ENCODE data around the gene ANXA2.
"Not testable (repeated sequence)": the region's sequence is repeated elsewhere in the genome, so short reads cannot be mapped to it uniquely, and the experiment has no call there.

ANXA2 gene

DNA sequence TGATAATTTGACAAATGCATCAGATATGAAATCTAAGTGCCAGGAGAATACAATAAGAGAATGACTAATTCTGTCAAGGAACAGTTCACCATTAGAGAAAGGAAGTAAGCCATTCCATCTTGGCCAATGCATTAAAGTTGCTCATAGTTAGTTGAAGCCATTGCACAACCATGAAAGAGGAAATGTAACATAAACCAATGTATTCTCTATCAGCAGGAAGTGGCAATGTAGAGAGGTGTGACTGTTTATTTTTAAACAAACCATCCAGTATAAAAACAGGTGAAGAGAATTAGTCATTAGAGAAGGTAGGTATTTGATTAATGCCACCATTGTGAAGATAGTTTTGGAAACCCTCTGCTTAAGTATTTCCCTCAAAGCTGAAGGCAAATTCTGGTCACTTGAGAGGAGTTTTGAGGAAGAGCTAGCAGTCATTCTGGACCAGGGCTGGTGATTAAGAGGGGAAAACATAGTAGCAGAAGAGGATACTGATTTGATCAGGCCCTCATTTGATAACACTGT is 10.7 kb upstream of the ANXA2 start:
- DNase-seq = no peak

DNA sequence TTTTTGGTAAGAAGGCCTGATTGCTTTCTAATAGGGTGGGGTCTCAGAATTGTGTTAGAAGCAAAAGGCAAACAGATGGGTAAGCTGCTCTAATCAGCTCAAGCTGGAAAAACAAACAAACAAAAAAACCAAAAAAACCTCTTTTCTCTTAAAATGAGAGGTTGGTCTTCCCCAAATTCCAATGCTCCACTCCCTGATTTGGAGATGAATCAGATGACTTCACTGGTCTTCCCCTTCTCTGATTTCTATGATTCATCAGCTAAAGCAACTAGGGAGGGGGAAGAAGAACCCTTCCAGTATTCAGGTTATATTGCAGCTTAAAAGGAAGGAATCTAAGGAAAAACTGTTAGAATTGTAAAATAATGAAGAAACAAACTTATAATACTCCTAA is 9.6 kb upstream of the ANXA2 start:
- DNase-seq = no peak

DNA sequence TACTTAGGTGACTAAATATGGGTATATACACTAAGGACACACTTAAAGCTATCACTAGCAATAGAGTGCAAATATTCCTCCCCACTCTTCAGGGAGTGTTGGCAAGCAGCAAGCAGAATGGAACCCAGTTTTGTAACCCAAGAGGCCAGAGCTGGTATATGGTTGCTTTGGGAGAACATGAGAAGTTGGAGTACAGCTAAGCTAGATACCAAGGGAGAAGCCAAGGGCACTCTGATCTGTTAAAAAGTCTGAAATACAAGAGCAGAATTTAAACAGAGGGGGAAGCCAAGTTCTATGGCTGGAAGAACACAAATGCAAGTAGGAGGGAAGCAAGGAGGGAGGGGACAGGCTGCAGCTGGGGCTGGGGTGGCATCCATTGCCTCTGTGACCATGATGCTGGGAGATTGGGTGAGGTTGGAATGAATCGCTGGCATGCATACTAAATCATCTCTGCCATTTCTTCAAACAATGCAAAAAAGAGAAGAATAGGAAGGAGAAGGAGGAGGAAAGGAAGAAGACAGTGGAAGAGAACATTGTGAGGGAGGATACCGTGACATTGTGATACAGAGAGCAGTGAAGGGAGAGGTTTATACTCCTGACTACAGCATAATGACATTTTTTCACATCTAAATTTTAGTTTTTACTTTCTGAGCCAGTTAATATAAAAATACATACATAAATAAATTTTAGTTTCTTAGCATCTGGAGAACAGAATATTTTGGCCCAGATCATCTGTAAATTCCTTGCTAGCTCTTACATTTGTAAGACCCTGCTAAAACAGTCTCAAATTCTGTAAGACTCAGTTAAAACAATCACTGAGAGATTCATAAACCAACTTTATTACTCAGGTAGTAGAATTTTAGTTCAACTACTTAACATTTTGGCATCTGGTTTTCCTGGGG is 9.0 kb upstream of the ANXA2 start:
- no peak for DNase-seq

DNA sequence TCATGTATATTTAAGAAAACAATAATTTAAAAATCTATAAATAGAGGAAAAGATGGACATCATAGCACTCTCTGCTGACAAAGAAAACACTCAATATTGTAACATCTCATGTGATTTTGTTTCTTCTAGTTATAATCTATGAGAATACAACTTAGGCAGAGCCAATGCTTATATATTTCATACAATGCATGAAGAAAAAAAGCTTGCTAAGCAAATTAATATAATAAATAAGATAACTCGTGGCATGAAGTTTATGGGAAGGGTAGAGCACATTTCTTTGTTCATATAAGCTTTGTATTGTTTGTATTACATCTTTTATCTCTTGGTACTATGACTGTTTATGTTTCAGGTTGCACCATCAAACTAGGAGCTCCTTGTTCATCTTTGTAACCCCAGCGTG is 7.6 kb upstream of the ANXA2 start:
- no peak for DNase-seq

DNA sequence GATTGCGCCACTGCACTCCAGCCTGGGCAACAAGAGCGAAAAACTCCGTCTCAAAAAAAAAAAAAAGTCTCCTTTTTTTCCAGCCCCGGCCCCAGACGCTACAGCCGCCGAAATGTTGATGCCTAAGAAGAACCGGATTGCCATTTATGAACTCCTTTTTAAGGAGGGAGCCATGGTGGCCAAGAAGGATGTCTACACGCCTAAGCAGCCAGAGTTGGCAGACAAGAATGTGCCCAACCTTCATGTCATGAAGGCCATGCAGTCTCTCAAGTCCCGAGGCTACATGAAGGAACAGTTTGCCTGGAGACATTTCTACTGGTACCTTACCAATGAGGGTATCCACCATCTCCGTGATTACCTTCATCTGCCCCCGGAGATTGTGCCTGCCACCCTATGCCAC is 6.6 kb upstream of the ANXA2 start:
- not testable (repeated sequence) for DNase-seq

DNA sequence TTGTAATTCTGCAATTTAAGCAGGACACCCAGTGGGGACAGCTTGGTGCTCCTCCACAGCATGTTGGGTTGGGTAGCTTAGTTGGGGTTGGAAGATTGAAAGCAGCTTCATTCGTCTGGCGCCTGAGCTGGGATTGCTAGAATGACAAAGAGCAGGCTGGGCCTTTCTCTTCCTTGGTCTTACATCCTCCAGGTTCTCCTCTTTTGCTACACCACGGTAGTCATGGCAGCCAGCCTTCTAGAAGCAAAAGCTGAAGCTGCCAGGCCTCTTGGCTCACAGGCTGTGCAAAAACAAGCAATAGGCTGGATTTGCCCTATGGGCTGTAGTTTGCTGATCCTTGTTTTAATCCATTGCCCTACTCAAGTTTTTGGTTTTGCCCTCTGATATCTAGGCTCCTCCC is 3.2 kb upstream of the ANXA2 start:
- no peak for DNase-seq

DNA sequence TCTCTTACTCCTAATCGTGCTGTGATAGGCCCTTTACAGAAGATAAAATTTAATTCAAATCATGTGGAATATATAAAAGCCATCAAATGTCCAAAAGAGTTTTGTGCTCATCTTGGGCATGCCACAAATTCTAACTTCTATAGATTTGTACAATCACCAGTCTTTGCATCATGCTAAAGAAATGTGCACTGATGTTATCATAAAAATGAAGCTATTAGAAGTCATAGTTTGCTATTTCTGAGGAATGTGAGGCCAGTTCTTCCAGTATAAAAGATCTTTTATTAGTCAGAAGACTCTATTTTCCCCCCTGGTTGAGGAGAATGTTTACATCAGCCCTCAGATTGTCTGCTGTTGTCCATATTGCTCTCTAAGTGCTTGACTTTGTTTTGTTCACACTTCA is 2.1 kb upstream of the ANXA2 start:
- DNase-seq = no peak

DNA sequence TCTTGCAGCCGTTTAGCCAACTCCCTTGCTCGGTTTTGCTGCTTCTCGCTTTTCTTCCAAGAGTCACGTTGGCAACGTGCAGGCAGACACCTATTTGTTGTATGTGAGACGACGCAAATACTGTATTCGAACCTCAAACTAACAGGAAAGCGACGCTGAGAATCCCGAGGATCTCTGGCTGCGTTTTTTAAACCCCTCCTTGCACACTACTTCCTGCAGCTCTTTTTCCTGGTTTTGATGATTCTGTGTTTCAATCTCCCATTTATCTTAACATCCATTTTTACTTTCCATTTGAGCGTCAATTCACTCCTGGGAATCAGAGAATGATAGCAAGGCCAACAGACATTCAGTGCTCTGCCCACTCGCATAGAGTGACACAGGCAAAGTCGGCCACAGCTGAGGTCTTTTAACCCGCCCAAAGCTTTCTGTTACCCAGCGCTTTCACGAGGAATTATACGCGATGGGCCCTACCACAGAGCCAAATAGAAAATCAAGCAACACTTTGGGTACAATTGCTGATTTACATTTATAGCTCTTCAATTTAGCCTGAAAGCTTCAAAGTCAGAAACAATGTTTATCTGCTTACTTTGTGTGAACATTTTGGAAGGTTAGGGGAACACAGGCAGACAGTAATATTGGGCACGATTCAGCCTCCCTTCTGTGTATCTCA is 1.6 kb upstream of the ANXA2 start:
- DNase-seq = peak in 1 of 2 donors; percentile 16

DNA sequence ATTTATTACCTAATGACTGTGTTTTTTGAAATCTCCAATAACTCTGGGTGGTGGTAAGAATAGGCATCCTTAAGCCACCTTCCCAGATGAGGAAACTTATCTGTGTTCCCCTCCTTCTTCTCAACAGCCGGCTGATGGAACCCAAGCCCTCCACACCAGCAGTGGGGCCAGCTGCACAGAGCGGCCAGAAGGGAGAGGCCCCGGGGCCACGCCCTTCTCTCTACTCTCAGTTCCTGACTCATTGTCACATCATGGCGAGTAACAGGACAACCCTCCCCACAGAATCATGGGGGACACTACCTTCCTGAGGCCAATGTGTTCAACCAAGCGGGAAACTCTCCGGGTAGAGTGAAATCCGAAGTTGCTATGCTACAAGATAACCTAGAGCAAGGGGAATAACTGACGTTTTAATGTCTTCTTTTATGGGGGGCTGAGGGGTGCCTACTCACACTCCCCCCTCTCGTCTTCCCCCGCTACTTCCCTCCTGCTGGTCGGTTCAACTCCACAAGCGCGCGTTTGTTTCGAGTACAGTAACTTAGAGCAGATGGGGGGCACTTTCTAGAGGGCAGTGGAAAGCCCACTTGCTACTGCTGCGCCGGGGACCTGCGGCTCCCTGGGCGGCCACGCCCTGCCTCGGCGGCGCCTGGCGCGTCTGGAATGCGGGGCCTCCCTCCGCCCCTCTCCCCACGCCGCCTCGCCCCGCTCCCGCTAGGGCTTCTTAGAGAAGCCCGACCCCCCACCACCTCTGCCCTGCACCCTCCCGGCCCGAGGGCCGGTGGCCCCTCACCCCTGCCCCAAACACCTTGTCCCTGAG is 621 bp downstream of the ANXA2 start:
- DNase-seq = peak; percentile 35 to 40

DNA sequence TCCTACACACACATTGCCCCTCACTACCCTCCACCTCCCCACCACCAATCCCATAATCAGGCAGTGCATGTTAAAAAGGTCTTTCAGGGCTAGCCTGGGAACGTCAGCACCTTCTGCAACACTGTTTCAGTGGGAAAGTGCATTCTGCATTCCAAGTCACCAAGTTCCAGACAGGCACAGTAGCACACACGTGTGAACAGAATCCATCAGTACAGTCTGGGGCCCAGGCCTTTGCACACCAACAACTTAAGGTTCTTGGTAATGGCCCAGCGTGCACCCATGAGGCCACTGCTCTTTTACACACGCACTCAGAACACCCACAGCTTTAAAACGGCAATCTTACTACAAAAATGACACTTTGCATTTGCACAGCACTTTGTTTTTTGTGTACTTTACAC is 1.2 kb downstream of the ANXA2 start:
- no peak for DNase-seq

DNA sequence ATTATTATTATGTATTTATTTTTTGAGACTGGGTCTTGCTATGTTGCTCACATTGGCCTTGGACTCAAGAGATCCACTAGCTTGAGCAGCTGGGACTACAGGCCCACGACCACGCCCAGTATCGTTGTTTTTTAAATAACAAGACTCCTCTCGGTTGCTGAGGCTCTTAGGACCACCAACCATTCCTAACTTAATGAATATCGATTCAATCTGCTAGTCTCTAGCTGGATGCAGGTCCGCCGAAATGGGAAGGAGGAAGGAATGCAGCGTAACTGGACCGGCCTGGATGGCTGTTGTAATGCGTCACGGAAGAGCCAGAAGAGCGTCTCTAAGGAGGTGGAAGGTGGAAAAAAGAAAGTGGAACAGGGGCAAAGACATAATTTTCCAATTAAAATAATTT is 1.7 kb downstream of the ANXA2 start:
- DNase-seq = no peak

DNA sequence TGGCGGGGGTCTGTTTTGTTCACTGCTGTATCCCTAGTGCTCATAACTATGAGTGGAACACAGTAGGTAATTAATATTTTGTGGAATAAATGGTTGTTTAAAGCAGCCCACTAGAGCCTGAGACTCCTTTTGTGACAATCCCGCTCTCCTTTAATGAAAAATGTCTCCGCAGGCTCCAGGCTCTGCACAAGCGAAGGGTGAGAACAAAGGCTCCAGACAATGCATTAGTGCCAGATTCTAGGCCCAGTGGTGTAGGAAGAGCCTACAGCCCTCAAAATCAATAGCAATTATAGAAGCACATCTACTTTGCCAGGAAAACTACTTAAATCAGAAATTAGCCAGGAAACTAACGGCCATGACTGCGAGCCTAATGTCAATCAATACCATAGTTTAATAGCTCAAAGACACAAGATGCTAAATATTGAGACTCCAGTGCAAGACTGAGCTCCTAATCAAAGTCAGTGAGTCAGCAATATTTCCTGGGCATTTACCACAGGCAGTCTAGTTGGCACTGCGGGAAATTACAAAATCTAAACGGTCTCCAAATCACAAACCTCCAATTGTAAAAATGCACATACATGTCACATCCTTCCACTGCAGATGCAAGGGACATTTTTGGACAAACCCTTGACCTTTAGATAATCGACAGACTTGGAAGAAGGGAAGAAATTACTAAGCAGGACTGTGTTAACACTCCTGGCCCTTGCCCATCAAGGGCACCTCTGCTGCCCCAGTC is 2.3 kb downstream of the ANXA2 start:
- no peak for DNase-seq

DNA sequence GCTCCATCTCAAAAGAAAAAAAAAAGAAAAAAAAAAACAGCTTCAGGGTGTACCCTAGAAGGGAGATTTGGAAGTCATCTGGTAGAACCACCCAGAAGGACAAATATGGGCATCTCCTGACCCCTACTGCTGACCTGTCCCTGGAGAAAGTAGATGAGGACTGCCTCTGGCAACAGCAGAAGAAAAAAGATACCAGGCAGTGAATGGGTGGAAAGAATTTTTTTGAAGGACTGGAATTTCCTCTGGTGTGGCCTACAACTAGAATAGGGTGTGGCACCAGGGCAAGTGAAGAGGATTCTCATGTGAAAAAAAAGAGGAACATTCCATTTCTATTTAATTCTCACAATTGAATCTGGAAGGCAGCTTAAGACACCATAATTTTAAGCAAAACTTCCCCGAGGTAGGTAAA is 3.1 kb downstream of the ANXA2 start:
- DNase-seq = no peak

DNA sequence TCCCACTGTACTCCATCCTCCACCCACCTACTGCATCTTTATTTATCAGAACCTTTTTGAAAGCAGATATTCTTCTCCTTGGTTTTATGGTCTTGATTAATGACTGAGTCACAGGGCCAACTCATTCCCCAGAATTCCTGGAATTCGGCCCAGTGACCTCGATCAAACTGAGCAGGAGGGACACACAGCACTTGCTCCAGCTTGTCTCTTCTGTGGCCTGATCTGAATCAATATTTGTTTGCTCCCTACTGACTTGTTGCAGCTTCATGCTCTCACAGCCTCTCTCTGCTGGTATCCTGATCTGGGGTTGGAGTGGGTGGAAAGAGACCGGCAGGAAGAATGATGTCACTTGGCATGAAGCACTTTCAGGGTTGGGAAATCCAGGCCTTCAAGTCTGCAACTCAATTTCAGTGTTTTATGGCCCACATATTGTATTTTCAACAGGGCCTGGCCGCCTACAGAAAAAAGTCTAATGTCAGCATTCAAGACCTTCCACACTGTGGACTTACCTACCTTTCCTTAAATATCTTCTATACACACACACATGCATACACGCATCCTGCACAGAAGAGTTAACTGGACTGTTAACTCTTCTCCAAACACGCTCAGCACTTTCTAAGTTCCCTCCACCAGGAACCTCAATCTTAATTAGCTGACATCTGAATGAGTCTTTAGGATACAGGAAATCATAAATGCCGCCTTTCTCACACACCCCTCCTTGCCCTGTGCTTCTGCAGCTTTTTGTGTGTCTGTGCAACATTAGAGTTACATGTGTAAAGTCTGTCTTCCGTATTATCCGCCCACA is 4.6 kb downstream of the ANXA2 start:
- DNase-seq = no peak

DNA sequence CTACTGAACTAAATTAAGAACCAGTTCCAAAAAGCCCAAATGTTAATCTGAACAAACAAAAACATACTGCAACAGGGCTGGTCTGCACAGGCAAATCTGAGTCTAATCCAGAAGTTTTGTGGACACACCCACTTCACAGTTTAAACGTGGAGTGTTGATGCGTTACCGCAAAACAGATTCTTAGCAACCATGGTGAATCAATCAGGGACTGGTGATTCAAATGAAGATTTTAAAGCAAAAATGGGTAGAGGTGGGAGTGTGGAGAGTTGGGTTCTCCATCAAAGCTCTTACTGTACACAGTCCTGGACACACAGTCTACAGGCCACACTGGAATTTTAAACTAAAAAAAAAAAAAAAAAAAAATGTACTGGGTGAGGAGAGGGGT is 5.2 kb downstream of the ANXA2 start:
- peak in 1 of 2 donors; percentile 8 for DNase-seq

DNA sequence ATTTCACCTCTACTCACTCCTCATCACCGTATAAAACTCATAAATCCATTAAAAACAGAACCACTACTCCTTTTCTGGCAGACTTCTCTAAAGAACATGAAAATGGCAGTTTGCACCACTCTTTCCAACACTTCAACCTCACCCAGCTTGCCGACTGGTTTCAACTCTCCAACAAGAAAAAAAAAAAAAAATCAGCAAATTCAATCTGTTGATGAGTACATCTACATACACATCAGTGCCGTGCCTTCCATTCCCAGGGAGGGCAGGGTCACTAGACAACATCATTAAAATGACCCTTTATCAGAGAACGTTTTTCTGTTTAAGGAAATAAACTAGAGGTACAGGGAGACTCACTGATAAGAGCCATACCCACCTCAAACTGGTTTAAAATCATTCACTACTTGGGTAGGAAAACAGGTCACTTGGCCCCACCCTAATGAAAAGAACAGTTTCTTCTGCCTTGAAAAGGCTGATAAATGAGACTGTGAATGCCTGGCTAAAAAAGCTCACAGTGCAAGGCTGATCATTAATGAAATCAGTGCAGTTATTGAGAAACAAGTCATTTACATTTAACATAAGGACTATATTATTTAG is 6.0 kb downstream of the ANXA2 start:
- no peak for DNase-seq

DNA sequence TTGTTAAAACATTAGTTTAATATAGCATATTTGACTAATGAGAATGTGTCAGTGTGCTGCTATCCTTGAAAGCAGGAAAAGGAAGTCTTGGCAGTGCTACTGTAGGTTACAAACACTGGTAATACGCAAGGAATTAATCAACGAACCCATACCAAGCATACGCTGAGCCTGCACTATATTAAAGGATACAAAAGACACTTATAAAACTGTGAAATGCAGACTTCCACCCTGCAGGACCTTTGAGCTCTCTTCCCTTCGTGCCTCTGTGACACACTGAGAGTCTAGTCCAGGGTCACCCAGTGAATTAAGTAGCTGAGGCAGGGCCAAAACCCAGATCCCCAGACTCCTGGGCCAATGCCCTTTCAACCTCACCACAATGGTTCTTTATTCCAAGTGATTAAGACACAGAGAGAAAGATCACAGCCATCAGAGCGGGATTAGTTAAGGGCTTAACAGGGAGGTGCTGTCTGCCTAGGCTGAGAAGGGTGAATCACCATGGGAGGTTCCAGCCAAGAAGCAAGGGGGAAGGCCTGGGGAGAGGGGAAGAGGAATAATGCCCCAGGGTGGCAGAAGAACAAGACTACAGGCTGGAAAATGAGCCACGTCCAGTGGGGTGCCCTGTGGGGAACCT is 6.8 kb downstream of the ANXA2 start:
- no peak for DNase-seq

DNA sequence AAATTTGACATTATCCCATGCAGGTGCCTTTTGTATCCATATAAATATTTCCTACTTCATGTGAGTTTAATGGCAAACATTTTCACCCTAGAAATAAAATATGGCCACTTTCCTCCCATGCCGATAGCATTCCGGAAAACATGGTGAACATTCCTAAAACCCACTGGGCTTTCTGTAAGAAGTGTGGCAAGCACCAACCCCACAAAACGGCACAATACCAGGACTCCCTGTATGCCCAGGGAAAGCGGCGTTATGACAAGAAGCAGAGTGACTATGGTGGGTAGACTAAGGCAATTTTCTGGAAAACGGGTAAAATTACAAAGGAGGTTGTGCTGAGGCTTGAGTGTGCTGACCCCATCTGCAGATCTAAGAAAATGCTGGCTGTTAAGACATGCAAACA is 7.6 kb downstream of the ANXA2 start:
- DNase-seq = no peak

DNA sequence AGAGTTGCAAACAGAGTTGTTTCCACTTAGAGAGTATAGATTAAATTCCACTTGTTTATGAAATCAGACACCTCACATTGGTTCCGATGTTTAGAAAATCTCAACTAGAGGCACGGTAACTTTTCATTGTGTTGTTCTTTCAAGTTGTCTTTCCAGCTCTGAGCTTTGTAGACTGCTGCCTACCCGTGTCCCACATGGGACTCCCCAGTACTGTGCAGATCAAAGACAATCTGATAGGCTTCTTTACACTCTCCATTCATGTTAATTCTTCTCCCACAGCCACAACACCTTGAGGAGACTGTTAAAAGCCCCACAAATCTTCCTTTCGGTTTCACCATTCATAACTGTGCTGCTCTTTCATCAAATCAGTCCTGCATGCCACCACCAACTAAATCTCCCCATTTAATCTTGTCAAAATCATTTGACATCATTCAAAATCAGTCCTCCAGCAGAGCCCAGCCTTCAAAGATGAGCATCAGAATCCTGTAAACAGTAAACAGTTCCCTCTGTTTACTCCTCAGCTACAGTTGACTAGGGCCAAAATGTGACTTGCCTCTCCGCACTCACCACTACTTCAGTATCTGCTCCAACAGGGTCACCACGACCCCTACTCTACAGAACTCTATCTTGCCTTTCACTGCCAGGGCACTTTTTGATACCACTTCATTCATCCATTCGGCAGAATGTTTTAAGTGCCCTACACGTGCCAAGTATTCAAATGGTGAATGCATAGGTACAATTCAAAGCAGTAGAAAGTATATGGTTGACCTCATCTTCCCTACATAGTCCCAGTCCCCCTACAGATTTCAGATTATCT is 8.3 kb downstream of the ANXA2 start:
- DNase-seq = peak in 1 of 2 donors; percentile 19

DNA sequence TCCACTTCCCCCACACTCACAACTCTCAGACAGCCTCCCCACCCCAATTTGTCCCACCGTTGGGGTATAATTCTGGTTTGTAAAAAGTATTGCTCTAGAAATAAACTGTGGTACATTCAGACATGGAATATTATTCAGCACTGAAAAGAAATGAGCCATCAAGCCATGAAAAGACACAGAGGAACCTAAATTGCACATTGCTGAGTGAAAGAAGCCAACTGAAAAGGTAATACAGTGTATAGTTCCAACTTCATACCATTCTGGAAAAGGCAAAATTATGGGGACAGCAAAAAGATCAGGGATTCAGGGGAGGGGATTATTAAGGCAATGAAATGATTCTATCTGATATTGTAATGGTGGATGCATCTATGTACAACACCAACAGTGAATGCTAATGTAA is 10.5 kb downstream of the ANXA2 start:
- DNase-seq = no peak
